Hepatocyte (in vitro differentiated cells): Measurements from ENCODE around the gene GNPDA1. TPM values are rescaled to one million over a fixed set of nuclear protein-coding genes. Genes with fewer than 3 reads are reported as not detected.

Source experiments
- DNase-seq: peaks from one replicate; pipeline ENCODE4 v3.0.0-alpha.2; 2016; ENCODE audit warnings: low spot score
- H2AFZ ChIP-seq: fragments of 200-600 bp; sonication (generic); 2 replicates; pipeline ENCODE4 v1.6.0; 2016; ENCODE audit warnings: antibody characterized with exemption, mild to moderate bottlenecking
- H3K27ac ChIP-seq: fragments of 200-600 bp; sonication (generic); 2 replicates; pipeline ENCODE4 v1.5.1; 2016; ENCODE audit warnings: mild to moderate bottlenecking
- H3K27me3 ChIP-seq: fragments of 200-600 bp; sonication (generic); 2 replicates; pipeline ENCODE4 v1.6.1; 2016
- H3K36me3 ChIP-seq: fragments of 200-600 bp; sonication (generic); replicated peaks from 2 replicates; pipeline ENCODE4 v1.5.1; 2016; ENCODE audit warnings: low read depth; ENCODE audit not compliant: insufficient read depth
- H3K4me1 ChIP-seq: fragments of 200-600 bp; sonication (generic); 2 replicates; pipeline ENCODE4 v1.5.1; 2016; ENCODE audit warnings: mild to moderate bottlenecking, moderate library complexity; ENCODE audit not compliant: insufficient read depth
- H3K4me2 ChIP-seq: fragments of 200-600 bp; sonication (generic); 2 replicates; pipeline ENCODE4 v1.6.0; 2016
- H3K4me3 ChIP-seq: fragments of 200-600 bp; sonication (generic); 2 replicates; pipeline ENCODE4 v1.5.1; 2016; ENCODE audit warnings: mild to moderate bottlenecking
- H3K79me2 ChIP-seq: fragments of 200-600 bp; sonication (generic); 2 replicates; pipeline ENCODE4 v1.6.0; 2017; ENCODE audit warnings: mild to moderate bottlenecking
- H3K9me2 ChIP-seq: fragments of 200-600 bp; sonication (generic); replicated peaks from 2 replicates; pipeline ENCODE4 v1.6.0; 2017; ENCODE audit warnings: mild to moderate bottlenecking; ENCODE audit not compliant: insufficient read depth
- H3K9me3 ChIP-seq: fragments of 200-600 bp; sonication (generic); 2 replicates; pipeline ENCODE4 v1.5.1; 2016; ENCODE audit warnings: low read depth, mild to moderate bottlenecking
- H4K20me1 ChIP-seq: fragments of 200-600 bp; sonication (generic); 2 replicates; pipeline ENCODE4 v1.6.0; 2016; ENCODE audit warnings: mild to moderate bottlenecking; ENCODE audit not compliant: insufficient read depth, poor library complexity, severe bottlenecking
- EZH2 ChIP-seq: fragments of 200-600 bp; sonication (generic); IDR thresholded peaks from 2 replicates; pipeline ENCODE4 v1.6.1; 2016; ENCODE audit warnings: antibody characterized with exemption, mild to moderate bottlenecking, borderline replicate concordance
- EZH2phosphoT487 ChIP-seq: fragments of 200-600 bp; sonication (generic); IDR thresholded peaks from one replicate; pipeline ENCODE4 v1.6.1; 2018; ENCODE audit warnings: antibody characterized with exemption, mild to moderate bottlenecking, low read depth, moderate library complexity; ENCODE audit not compliant: unreplicated experiment, severe bottlenecking
- WGBS: methylation state at CpG from one replicate; pipeline ENCODE4 v1.1.6; 2016; ENCODE audit warnings: low lambda C conversion rate; ENCODE audit errors: missing lambda C conversion rate; 5-methylcytosine and 5-hydroxymethylcytosine counted together
- polyA plus RNA-seq: library from polyadenylated mRNA; unstranded; fragments of >200 nt; fragmentation: Nextera tagmentation; extraction: Ambion mirVana; gene quantifications from 2 replicates; pipeline ENCODE4 v1.2.1, GENCODE V29; 2016
- total RNA-seq: library from RNA; depleted of rRNA; stranded (reverse); fragments of >200 nt; gene quantifications from 2 replicates; pipeline ENCODE4 v1.2.3, GENCODE V29; 2014
- TF ChIP-seq, protein P1 (sequence below): fragments of 200-600 bp; sonication (generic); IDR thresholded peaks from 2 replicates; pipeline ENCODE4 v1.5.1; 2016; ENCODE audit warnings: antibody characterized with exemption, mild to moderate bottlenecking; ENCODE audit not compliant: poor library complexity

The GNPDA1 gene
- total RNA-seq (106 and 126 TPM in 2 replicates), polyA plus RNA-seq (85.3 and 97.3 TPM in 2 replicates)

DNA sequence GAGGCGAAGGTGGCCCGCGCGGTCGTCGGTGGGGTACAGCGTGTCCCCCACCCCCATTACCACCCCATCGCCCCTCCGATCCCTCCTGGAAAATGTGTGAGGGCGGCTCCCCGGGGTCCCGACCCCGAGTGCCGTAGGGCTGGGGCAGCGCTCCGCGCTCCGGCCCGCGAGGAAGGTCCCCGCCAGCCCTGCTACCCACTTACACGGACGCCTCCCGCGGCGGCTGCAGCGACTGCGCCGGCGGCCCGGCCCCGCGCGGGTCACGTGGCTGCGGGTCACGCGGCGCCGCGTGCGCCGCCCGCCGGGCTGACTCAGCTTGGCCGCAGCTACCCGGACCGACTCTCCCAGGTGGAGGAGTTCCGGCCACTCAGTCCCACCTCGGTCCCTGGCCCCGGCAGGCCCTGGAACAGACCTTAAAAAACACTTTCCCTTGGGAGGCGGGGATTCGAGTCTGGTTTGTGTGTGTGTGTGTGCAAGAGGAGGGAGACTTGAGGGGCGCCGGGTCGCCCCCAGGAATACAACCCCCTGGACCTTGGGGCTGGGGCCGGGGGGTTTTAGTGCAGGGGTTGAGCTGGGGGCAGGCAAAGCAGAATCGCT, at the start of gene GNPDA1:
Gene GNPDA1 (minus strand): TSS at position 236 of the 597 bp plus-strand sequence. CDS start 992 bp downstream, outside the sequence.
- TF ChIP-seq, protein P1, sequence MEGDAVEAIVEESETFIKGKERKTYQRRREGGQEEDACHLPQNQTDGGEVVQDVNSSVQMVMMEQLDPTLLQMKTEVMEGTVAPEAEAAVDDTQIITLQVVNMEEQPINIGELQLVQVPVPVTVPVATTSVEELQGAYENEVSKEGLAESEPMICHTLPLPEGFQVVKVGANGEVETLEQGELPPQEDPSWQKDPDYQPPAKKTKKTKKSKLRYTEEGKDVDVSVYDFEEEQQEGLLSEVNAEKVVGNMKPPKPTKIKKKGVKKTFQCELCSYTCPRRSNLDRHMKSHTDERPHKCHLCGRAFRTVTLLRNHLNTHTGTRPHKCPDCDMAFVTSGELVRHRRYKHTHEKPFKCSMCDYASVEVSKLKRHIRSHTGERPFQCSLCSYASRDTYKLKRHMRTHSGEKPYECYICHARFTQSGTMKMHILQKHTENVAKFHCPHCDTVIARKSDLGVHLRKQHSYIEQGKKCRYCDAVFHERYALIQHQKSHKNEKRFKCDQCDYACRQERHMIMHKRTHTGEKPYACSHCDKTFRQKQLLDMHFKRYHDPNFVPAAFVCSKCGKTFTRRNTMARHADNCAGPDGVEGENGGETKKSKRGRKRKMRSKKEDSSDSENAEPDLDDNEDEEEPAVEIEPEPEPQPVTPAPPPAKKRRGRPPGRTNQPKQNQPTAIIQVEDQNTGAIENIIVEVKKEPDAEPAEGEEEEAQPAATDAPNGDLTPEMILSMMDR = no peak
- no peak for TF ChIP-seq EZH2
- TF ChIP-seq EZH2phosphoT487 = no peak
- peaks cover 4% of the 10 kb centered on the region for H3K79me2 ChIP-seq
- no peaks in the 10 kb centered on the region for H3K9me2 ChIP-seq
- H3K27me3 ChIP-seq = no peaks in the 10 kb centered on the region
- peak; percentile 94 for DNase-seq
- no peaks in the 10 kb centered on the region for H3K9me3 ChIP-seq
- no peaks in the 10 kb centered on the region for H3K4me1 ChIP-seq
- peak within 1 kb of the TSS; percentile 88 for H3K4me2 ChIP-seq
- H2AFZ ChIP-seq = peak within 1 kb of the TSS; percentile 92
- no peaks in the 10 kb centered on the region for H3K36me3 ChIP-seq
- peak within 1 kb of the TSS; percentile 86 for H3K27ac ChIP-seq
- H3K4me3 ChIP-seq = peak within 1 kb of the TSS; percentile 73
- 3% methylated on average over 58 of the region's 58 CpGs for WGBS
- H4K20me1 ChIP-seq = no peaks in the 10 kb centered on the region

DNA sequence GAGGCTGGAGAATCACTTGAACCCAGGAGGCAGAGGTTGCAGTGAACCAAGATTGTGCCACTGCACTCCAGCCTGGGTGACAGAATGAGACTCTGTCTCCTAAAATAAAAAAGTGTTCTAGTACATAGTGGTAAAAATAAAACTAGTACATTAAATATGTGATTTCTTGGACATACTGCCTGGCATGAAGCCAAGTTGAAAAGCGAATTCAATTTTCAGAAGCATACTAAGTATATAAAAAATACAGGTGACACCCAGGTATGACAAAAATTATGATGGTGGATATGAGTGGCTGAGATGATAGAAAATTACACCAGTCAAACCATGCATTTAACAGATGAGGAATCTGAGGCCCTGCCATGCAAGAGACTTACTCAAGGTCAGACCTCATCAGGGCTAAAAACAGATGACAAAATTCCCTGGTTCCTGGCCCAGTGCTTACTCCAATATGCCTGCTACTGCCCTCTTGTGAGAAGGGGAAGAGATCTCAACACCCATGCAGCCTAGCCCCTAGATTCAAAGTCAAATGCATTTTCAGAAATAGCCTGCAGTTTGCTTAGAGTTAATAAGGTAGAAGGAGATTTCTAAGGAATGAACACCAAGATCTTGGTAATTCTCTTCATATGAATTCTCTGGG, 46.6 kb upstream of the GNPDA1 start:
- Histone ChIP-seq H2AFZ (no peak overlapping the region), H3K79me2 (no peaks in the 10 kb centered on the region), H3K27me3 (no peaks in the 10 kb centered on the region), H3K9me3 (no peaks in the 10 kb centered on the region), H3K4me3 (no peak overlapping the region), H3K9me2 (no peaks in the 10 kb centered on the region), H3K27ac (no peak overlapping the region), H3K36me3 (no peaks in the 10 kb centered on the region), H3K4me1 (peaks cover 6% of the 10 kb centered on the region), H4K20me1 (no peaks in the 10 kb centered on the region), H3K4me2 (no peak overlapping the region)
- WGBS = 96% methylated on average over 1 of the region's 1 CpG
- TF ChIP-seq EZH2phosphoT487 (no peak), EZH2 (no peak)
- TF ChIP-seq, protein P1 = no peak
- DNase-seq = no peak

DNA sequence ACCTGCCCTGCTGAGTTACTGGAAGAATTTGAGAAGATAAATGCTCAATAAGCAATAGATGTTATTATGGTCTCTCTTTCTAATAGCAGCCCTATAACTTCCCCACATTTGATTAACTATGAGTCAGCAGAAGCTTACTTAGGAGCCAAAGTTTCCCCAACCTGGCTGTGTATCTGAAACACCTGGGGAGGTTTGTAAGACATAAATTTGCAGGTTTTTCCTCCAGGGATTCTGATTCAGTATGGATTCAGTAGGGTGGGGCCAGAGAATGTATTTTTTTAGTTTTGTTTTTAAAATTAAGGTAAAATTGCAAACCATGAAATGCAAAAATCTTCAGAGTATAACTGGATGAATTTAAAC, 44.9 kb upstream of the GNPDA1 start:
- Histone ChIP-seq H3K9me3 (no peaks in the 10 kb centered on the region), H3K9me2 (no peaks in the 10 kb centered on the region), H3K27ac (no peak overlapping the region), H4K20me1 (no peaks in the 10 kb centered on the region), H3K79me2 (no peaks in the 10 kb centered on the region), H3K27me3 (no peaks in the 10 kb centered on the region), H3K4me2 (no peak overlapping the region), H3K36me3 (no peaks in the 10 kb centered on the region), H2AFZ (no peak overlapping the region), H3K4me3 (no peak overlapping the region), H3K4me1 (no peaks in the 10 kb centered on the region)
- DNase-seq = no peak
- TF ChIP-seq, protein P1 = no peak
- TF ChIP-seq EZH2 (no peak), EZH2phosphoT487 (no peak)
